Activated CD8-positive, alpha-beta T cell treated with anti-CD3 and anti-CD28 coated beads for 36 hours (primary cell): ENCODE results near the gene INPP5A. TPM values are rescaled to one million over a fixed set of nuclear protein-coding genes. Genes with fewer than 3 reads are reported as not detected.

Experiments
- ATAC-seq: fragments of 200-7000 bp; cut with Tn5 transposase; one replicate; pipeline ENCODE4 v1.10.0; 2021; ENCODE audit warnings: mild to moderate bottlenecking, moderate library complexity
- CTCF ChIA-PET: fragments of 350-600 bp; sonication (Branson Sonifier 250); formaldehyde crosslinking; loops from one replicate; lab custom pipeline; 2021; ENCODE audit warnings: antibody characterized with exemption; lab: Charles Lee
- POLR2A ChIA-PET: fragments of 350-600 bp; sonication (Branson Sonifier 250); formaldehyde crosslinking; loops from one replicate; lab custom pipeline; 2021; ENCODE audit warnings: antibody characterized with exemption; lab: Charles Lee
- DNase-seq: peaks from one replicate; pipeline ENCODE4 v3.0.0-alpha.2; 2020
- H3K27ac Mint-ChIP-seq: one replicate; pipeline ENCODE4 v1.8.0; 2021; ENCODE audit warnings: mild to moderate bottlenecking, mixed read lengths
- H3K27me3 Mint-ChIP-seq: one replicate; pipeline ENCODE4 v1.8.0; 2021; ENCODE audit warnings: mixed read lengths
- H3K36me3 Mint-ChIP-seq: one replicate; pipeline ENCODE4 v1.8.0; 2021; ENCODE audit warnings: low read depth, mixed read lengths
- H3K4me1 Mint-ChIP-seq: one replicate; pipeline ENCODE4 v1.8.0; 2021; ENCODE audit warnings: low read depth, mixed read lengths
- H3K4me3 Mint-ChIP-seq: one replicate; pipeline ENCODE4 v1.8.0; 2021; ENCODE audit warnings: mild to moderate bottlenecking, moderate library complexity, mixed read lengths
- H3K9me3 Mint-ChIP-seq: one replicate; pipeline ENCODE4 v1.8.0; 2021; ENCODE audit warnings: mixed read lengths
- CTCF ChIP-seq: fragments of 200-600 bp; IDR thresholded peaks from one replicate; pipeline ENCODE4 v1.8.0; 2022; ENCODE audit warnings: antibody characterized with exemption, mild to moderate bottlenecking
- intact Hi-C: fragments of 100-400 bp; cut with micrococcal nuclease; formaldehyde crosslinking; loops from one replicate; pipeline ENCODE4 v1.10.0; 2022
- total RNA-seq, 2 experiments: library from RNA; stranded (reverse); gene quantifications; one replicate each; pipeline ENCODE4 v1.2.3, GENCODE V29; 2021

The INPP5A gene
- total RNA-seq, 2 experiments from 2014 or later, result 9.6 to 10.4 TPM

DNA sequence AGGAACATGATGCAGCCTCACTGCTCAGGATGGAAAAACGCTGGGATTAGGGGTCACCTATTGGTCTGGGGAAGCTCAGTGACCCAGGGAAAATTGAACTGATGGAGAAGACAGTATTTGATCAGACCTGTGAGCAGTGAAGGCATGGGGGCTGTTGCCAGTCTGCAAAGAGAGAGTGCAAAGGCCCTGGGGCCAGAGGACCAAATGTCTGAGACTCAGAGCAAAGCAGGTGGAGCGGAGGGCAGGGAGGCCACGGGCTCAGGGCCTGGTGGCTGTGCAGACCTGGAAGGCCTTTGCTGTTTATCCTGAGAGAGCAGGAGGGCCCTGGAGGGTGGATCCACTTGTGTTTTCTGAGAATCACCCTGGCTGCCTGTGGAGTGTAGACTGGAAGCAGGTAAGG is 67.1 kb downstream of the INPP5A start:
- peaks cover 13% of the 10 kb centered on the region for H3K36me3 Mint-ChIP-seq
- intact Hi-C loops, result no loop called here
- ChIA-PET POLR2A (interaction anchor here (1.8 kb wide), 1 partner anchor 12 kb away, joined by 7 read pairs; no protein-coding TSS in a partner anchor), CTCF (no interaction called here)
- ATAC-seq (no peak), DNase-seq (no peak)
- H3K4me3 Mint-ChIP-seq, result no peak overlapping the region
- no peak overlapping the region for H3K27ac Mint-ChIP-seq
- H3K27me3 Mint-ChIP-seq, result no peaks in the 10 kb centered on the region
- no peak for TF ChIP-seq CTCF
- H3K9me3 Mint-ChIP-seq, result peaks cover 12% of the 10 kb centered on the region
- H3K4me1 Mint-ChIP-seq, result peaks cover 16% of the 10 kb centered on the region

DNA sequence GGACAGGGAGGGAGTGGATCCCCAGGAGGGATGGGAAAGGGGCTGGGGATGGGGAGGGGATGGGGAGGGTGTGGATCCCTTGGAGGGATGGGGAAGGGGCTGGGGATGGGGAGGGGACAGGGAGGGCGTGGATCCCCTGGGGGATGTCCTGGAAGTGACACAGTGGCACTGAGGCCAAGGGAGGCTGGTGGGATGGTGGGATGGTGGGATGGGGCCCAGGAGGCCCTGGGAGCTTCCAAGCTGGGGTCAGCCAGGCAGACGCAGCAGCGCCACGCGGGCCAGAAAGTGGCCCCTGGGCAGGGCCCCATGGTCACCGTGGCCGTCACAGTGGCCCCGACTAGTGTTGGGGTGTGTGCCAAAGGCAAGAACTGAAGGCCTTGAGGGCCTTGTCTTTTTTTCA is 67.8 kb downstream of the INPP5A start:
- H3K4me3 Mint-ChIP-seq, result no peak overlapping the region
- peaks cover 16% of the 10 kb centered on the region for H3K4me1 Mint-ChIP-seq
- ChIA-PET CTCF (no interaction called here), POLR2A (interaction anchor here (1.8 kb wide), 1 partner anchor 11 kb away, joined by 7 read pairs; no protein-coding TSS in a partner anchor)
- no peak overlapping the region for H3K27ac Mint-ChIP-seq
- peaks cover 9% of the 10 kb centered on the region for H3K36me3 Mint-ChIP-seq
- H3K27me3 Mint-ChIP-seq, result no peaks in the 10 kb centered on the region
- intact Hi-C loops, result no loop called here
- no peak for DNase-seq
- TF ChIP-seq CTCF, result no peak
- peaks cover 8% of the 10 kb centered on the region for H3K9me3 Mint-ChIP-seq
- no peak for ATAC-seq

GRCh38 chr10:132606031-132606491 is 68.5 kb downstream of the INPP5A start:
- H3K9me3 Mint-ChIP-seq, result peaks cover 8% of the 10 kb centered on the region
- peaks cover 9% of the 10 kb centered on the region for H3K36me3 Mint-ChIP-seq
- H3K4me3 Mint-ChIP-seq, result no peak overlapping the region
- intact Hi-C loops, result no loop called here
- no peak for TF ChIP-seq CTCF
- no peak overlapping the region for H3K27ac Mint-ChIP-seq
- POLR2A ChIA-PET, result interaction anchor here (1.0 kb wide), 1 partner anchor 54 kb away, joined by 4 read pairs; no protein-coding TSS in a partner anchor
- no peak for DNase-seq
- no peak for ATAC-seq
- peaks cover 22% of the 10 kb centered on the region for H3K4me1 Mint-ChIP-seq
- CTCF ChIA-PET, result no interaction called here
- no peaks in the 10 kb centered on the region for H3K27me3 Mint-ChIP-seq

DNA sequence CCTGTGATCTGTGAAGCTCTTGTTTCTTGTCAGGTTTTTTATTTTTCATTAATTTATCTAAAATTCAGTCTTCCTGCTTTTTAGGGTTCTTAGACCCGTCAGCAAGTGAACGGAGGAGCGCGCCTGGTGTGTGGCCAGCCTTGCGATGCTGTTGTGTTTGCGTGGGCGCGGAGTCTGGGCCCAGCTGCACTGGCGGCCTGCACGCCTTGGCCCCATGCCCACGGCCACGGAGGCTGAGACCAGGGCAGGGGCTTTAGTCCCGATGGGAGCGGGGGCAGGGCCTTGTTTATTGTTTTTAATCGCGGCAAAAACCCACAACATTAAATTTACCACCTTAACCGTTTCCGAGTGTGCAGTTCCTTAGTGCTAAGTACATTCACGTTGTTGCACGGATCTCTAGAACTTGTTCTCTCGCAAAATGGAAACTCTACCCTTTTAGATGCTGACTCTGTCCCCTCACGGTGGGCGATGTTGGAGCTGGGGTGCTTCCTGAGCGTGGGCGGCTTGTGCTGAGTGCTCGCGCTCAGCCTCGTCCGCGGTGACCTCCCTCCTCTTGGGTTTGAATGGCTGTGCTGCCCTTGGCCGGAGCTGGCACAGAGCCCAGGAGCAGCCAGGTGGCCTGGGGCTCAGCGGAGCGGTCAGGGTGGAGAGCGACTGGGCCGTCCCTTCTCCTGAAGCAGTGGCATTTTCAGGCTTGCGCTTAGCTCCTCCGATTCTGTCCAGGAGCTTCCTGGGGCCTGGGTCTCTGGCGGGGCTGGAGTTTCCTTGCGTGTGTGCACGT is 69.1 kb downstream of the INPP5A start:
- Mint-ChIP-seq H3K27ac (no peak overlapping the region), H3K27me3 (no peaks in the 10 kb centered on the region), H3K9me3 (peaks cover 5% of the 10 kb centered on the region), H3K4me3 (no peak overlapping the region), H3K4me1 (peaks cover 22% of the 10 kb centered on the region), H3K36me3 (peaks cover 5% of the 10 kb centered on the region)
- ChIA-PET POLR2A (interaction anchor here (1.0 kb wide), 1 partner anchor 55 kb away, joined by 4 read pairs; no protein-coding TSS in a partner anchor), CTCF (no interaction called here)
- ATAC-seq (no peak), DNase-seq (no peak)
- intact Hi-C loops, result no loop called here
- TF ChIP-seq CTCF, result no peak

GRCh38 chr10:132607491-132607890 is 69.9 kb downstream of the INPP5A start:
- Mint-ChIP-seq H3K27me3 (no peaks in the 10 kb centered on the region), H3K4me1 (peaks cover 25% of the 10 kb centered on the region), H3K27ac (no peak overlapping the region), H3K4me3 (no peak overlapping the region), H3K9me3 (peaks cover 5% of the 10 kb centered on the region), H3K36me3 (peaks cover 7% of the 10 kb centered on the region)
- DNase-seq, result no peak
- TF ChIP-seq CTCF, result no peak
- ChIA-PET CTCF (no interaction called here), POLR2A (no interaction called here)
- ATAC-seq, result no peak
- intact Hi-C loops, result no loop called here
